GM12891 (cell line): ENCODE measurements around the gene ABRACL. TPM values are rescaled to one million over a fixed set of nuclear protein-coding genes. Genes with fewer than 3 reads are reported as not detected.

Experiments
- DNase-seq: peaks from one replicate; pipeline ENCODE4 v3.0.0; 2011; ENCODE audit warnings: low spot score; ENCODE audit not compliant: insufficient read length
- FAIRE-seq: peaks from 2 replicates; lab custom pipeline; 2011; peaks lifted over from hg19 to GRCh38; lab: Jason Lieb, UNC
- PAX5 ChIP-seq: IDR thresholded peaks from 2 replicates; pipeline ENCODE4 v1.6.1; 2011; ENCODE audit warnings: low read length, moderate library complexity, mild to moderate bottlenecking; ENCODE audit not compliant: insufficient read depth, severe bottlenecking
- POLR2A ChIP-seq: IDR thresholded peaks from 2 replicates; pipeline ENCODE4 v1.6.1; 2011; ENCODE audit warnings: low read depth, low read length, control low read depth
- POLR2AphosphoS5 ChIP-seq: IDR thresholded peaks from 2 replicates; pipeline ENCODE4 v1.6.1; 2011; ENCODE audit warnings: low read depth, low read length, control low read depth
- POU2F2 ChIP-seq: IDR thresholded peaks from 2 replicates; pipeline ENCODE4 v1.6.1; 2011; ENCODE audit warnings: low read depth, mild to moderate bottlenecking, control low read depth, low read length, moderate library complexity
- SPI1 ChIP-seq: IDR thresholded peaks from 2 replicates; pipeline ENCODE4 v1.6.1; 2011; ENCODE audit warnings: low read depth, low read length, control low read depth
- TAF1 ChIP-seq: IDR thresholded peaks from 2 replicates; pipeline ENCODE4 v1.6.1; 2011; ENCODE audit warnings: low read depth, low read length, control low read depth
- polyA plus RNA-seq: library from polyadenylated mRNA; unstranded; fragments of >200 nt; gene quantifications from one replicate; pipeline ENCODE4 v1.2.1, GENCODE V29; 2012; ENCODE audit warnings: low read depth, missing spikeins, inconsistent platforms; ENCODE audit not compliant: missing spikeins

ABRACL gene
- 127 TPM for polyA plus RNA-seq

- peak; percentile 55 for DNase-seq
- FAIRE-seq: peak; percentile 92
- TF ChIP-seq TAF1 (peak; percentile 52; the same call in 1 of the 2 replicates), POLR2AphosphoS5 (peak; percentile 87), POU2F2 (0 out of 2 replicates have a peak, but pooled peaks have one; percentile 42), SPI1 (peak; percentile 69), POLR2A (peak; percentile 82), PAX5 (no peak)
Observed at GRCh38 chr6:139028658-139029469, at the start of gene ABRACL. Gene ABRACL (plus strand): TSS chr6:139028745. CDS start chr6:139034161, 5,416 bp downstream.

- DNase-seq: no peak
Observed at GRCh38 chr6:138979365-138979764, 49.2 kb upstream of the ABRACL start.

GRCh38 chr6:138979813-138980668 lies 48.5 kb upstream of the ABRACL start:
- DNase-seq (no peak), FAIRE-seq (no peak)
- TF ChIP-seq SPI1: peak; percentile 95
- TF ChIP-seq POU2F2: no peak
- no peak for TF ChIP-seq TAF1

More at GRCh38 chr6:138979365-138979764, 49.2 kb upstream of the ABRACL start:
- TF ChIP-seq TAF1: no peak
- no peak for TF ChIP-seq PAX5
- TF ChIP-seq POU2F2: no peak
- TF ChIP-seq POLR2AphosphoS5: no peak
- TF ChIP-seq SPI1: no peak
- no peak for TF ChIP-seq POLR2A
- FAIRE-seq: no peak

GRCh38 chr6:138981416-138981815 lies 47.1 kb upstream of the ABRACL start:
- DNase-seq (no peak), FAIRE-seq (no peak)
- TF ChIP-seq PAX5 (no peak), POU2F2 (no peak), SPI1 (no peak), POLR2A (no peak), POLR2AphosphoS5 (no peak), TAF1 (no peak)

GRCh38 chr6:138986578-138986977 lies 42.0 kb upstream of the ABRACL start:
- DNase-seq (no peak), FAIRE-seq (peak; percentile 28)
- TF ChIP-seq POLR2AphosphoS5: no peak
- TF ChIP-seq SPI1: no peak
- TF ChIP-seq PAX5: no peak
- no peak for TF ChIP-seq POU2F2
- TF ChIP-seq POLR2A: no peak
- no peak for TF ChIP-seq TAF1

GRCh38 chr6:138987080-138987642 lies 41.4 kb upstream of the ABRACL start:
- TF ChIP-seq PAX5: no peak
- no peak for TF ChIP-seq POLR2AphosphoS5
- no peak for TF ChIP-seq TAF1
- no peak for TF ChIP-seq POU2F2
- TF ChIP-seq SPI1: no peak
- DNase-seq: no peak
- FAIRE-seq: no peak

- FAIRE-seq (peak; percentile 90), DNase-seq (peak; percentile 92)
- TF ChIP-seq SPI1: no peak
- TF ChIP-seq TAF1: peak; percentile 78
- TF ChIP-seq POLR2AphosphoS5: peak; percentile 63; the same call in 1 of the 2 replicates
- no peak for TF ChIP-seq POU2F2
- TF ChIP-seq POLR2A: peak; percentile 63
- no peak for TF ChIP-seq PAX5
Observed at GRCh38 chr6:138987643-138988468, 40.7 kb upstream of the ABRACL start, which contains the start of gene REPS1. Gene REPS1 (minus strand): TSS chr6:138988253. CDS start chr6:138987682, 571 bp downstream.

- DNase-seq: no peak
- TF ChIP-seq POLR2AphosphoS5: no peak
- no peak for FAIRE-seq
Observed at GRCh38 chr6:138988469-138988834, 40.1 kb upstream of the ABRACL start.
